ENCODE data around the gene AKR1B1. TPM values are rescaled to one million over a fixed set of nuclear protein-coding genes. Genes with fewer than 3 reads are reported as not detected.
A peak's percentile ranks its signal among the peaks of the same experiment; 100 is the strongest.

Gene AKR1B1
- total RNA-seq, 2 donors from 2014 or later, result 48.4 to 60.1 TPM

- H3K4me1 Mint-ChIP-seq, result peaks cover 3% of the 10 kb centered on the region
Observed at GRCh38 chr7:134448356-134449229, 10.3 kb downstream of the AKR1B1 start.

DNA sequence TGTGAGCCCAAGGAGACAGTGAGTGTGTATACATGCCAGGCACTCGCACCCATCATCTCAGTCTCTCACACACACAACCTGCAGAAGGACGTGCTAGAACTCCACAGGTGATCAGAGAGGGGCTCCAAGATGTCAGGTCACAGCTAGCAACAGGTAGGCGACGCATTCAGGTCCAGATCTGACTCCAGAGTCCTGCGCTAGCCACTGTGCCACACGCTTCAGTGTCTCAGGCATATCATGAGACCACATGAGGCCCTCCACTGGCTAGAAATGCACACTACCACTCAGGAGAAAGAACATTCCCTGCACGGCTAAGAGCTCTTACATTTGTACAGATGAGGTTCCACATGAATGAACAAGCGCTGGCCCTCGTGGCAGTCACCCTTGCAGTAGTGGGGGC is 11.5 kb downstream of the AKR1B1 start:
- no peaks in the 10 kb centered on the region for H3K9me3 ChIP-seq (ENCODE audit: control insufficient read depth, low read length, poor library complexity, severe bottlenecking)
- Mint-ChIP-seq H3K36me3 (ENCODE audit: low read depth) (peaks cover 19% of the 10 kb centered on the region), H3K4me1 (peaks cover 3% of the 10 kb centered on the region), H3K4me3 (no peak overlapping the region), H3K27me3 (no peaks in the 10 kb centered on the region), H3K27ac (no peak overlapping the region)
- no peak for DNase-seq
- ATAC-seq, result no peak

More at GRCh38 chr7:134448356-134449229, 10.3 kb downstream of the AKR1B1 start:
- no peak overlapping the region for H3K27ac Mint-ChIP-seq
- no peak overlapping the region for H3K4me3 Mint-ChIP-seq
- H3K27me3 Mint-ChIP-seq, result no peaks in the 10 kb centered on the region
- H3K9me3 ChIP-seq (ENCODE audit: control insufficient read depth, low read length, poor library complexity, severe bottlenecking), result no peaks in the 10 kb centered on the region
- ATAC-seq, result no peak
- peaks cover 16% of the 10 kb centered on the region for H3K36me3 Mint-ChIP-seq (ENCODE audit: low read depth)
- DNase-seq, result no peak

- DNase-seq (no peak), ATAC-seq (no peak)
- Mint-ChIP-seq H3K27me3 (no peaks in the 10 kb centered on the region), H3K27ac (no peak overlapping the region), H3K4me3 (no peak overlapping the region), H3K36me3 (ENCODE audit: low read depth) (peaks cover 19% of the 10 kb centered on the region), H3K4me1 (no peaks in the 10 kb centered on the region)
- no peaks in the 10 kb centered on the region for H3K9me3 ChIP-seq (ENCODE audit: control insufficient read depth, low read length, poor library complexity, severe bottlenecking)
Observed at GRCh38 chr7:134446923-134447322, 12.0 kb downstream of the AKR1B1 start.

DNA sequence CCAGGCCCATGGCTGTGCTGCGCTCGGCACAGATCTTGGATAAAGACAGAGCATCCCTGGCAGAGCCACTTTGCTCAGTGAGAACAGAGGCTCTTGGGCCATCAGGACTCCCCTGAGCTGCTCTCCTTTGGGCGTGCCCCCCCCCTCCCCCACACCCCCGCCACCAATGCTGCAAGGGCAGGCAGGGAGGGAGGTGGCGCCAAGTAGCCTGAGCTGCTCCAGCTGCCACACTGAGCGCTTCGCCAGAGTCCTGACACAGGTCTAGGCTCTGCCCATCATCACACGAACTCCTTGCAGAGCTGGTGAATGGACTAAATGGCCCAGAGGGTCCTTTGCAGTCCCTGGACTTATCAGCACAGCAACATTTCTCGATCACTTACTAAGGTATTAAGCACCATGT is 12.5 kb downstream of the AKR1B1 start:
- no peak overlapping the region for H3K4me3 Mint-ChIP-seq
- H3K9me3 ChIP-seq (ENCODE audit: control insufficient read depth, low read length, poor library complexity, severe bottlenecking), result no peaks in the 10 kb centered on the region
- no peaks in the 10 kb centered on the region for H3K27me3 Mint-ChIP-seq
- peaks cover 19% of the 10 kb centered on the region for H3K36me3 Mint-ChIP-seq (ENCODE audit: low read depth)
- H3K4me1 Mint-ChIP-seq, result no peaks in the 10 kb centered on the region
- no peak overlapping the region for H3K27ac Mint-ChIP-seq
- ATAC-seq, result no peak
- DNase-seq, result no peak

GRCh38 chr7:134444961-134445315 is 14.0 kb downstream of the AKR1B1 start:
- ATAC-seq, result no peak
- H3K9me3 ChIP-seq (ENCODE audit: control insufficient read depth, low read length, poor library complexity, severe bottlenecking), result no peaks in the 10 kb centered on the region
- no peak for DNase-seq
- Mint-ChIP-seq H3K4me1 (no peaks in the 10 kb centered on the region), H3K4me3 (no peak overlapping the region), H3K36me3 (ENCODE audit: low read depth) (peaks cover 19% of the 10 kb centered on the region), H3K27me3 (no peaks in the 10 kb centered on the region), H3K27ac (no peak overlapping the region)

GRCh38 chr7:134444198-134444960 is 14.5 kb downstream of the AKR1B1 start:
- Mint-ChIP-seq H3K27me3 (no peaks in the 10 kb centered on the region), H3K36me3 (ENCODE audit: low read depth) (peaks cover 19% of the 10 kb centered on the region), H3K4me1 (no peaks in the 10 kb centered on the region), H3K4me3 (no peak overlapping the region), H3K27ac (no peak overlapping the region)
- no peaks in the 10 kb centered on the region for H3K9me3 ChIP-seq (ENCODE audit: control insufficient read depth, low read length, poor library complexity, severe bottlenecking)
- no peak for ATAC-seq
- no peak for DNase-seq

DNA sequence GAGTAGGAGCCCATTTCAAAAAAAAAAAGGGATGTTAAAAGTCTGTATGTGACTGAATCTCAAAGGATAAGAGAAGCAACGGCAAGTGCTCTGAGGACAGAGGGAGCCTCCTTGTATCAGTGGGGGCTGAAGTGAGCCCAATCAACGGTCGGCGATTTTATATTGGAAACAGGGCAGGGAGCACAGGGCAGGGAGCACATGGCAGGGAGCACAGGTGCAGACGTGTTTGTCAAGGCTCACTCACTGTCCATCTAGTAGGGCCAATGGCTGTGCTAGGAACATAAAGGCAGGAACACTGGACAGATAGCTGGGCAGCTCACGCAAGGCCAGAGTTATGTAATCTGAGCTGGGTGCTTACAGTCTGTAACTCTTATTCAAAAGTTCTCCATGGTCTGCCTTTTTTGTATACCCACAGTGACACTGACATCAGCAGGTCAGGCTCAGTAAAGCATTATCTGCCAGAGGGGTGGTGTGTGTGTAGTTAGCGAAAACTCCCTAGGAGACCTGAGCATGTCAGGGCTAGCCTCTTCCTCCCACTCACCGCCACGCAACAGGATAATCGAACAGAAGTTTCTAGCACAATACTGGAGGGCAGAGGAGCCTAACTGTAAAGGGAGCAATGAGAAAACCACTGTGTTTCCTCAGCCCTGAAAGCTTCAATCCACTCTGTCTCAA is 15.4 kb downstream of the AKR1B1 start:
- Mint-ChIP-seq H3K27me3 (no peaks in the 10 kb centered on the region), H3K4me3 (no peak overlapping the region), H3K27ac (peak overlapping the region; percentile 59), H3K36me3 (ENCODE audit: low read depth) (peaks cover 13% of the 10 kb centered on the region), H3K4me1 (no peaks in the 10 kb centered on the region)
- ATAC-seq (no peak), DNase-seq (no peak)
- no peaks in the 10 kb centered on the region for H3K9me3 ChIP-seq (ENCODE audit: control insufficient read depth, low read length, poor library complexity, severe bottlenecking)

- Mint-ChIP-seq H3K27me3 (no peaks in the 10 kb centered on the region), H3K36me3 (ENCODE audit: low read depth) (peaks cover 13% of the 10 kb centered on the region), H3K4me3 (no peak overlapping the region), H3K27ac (peak overlapping the region; percentile 59), H3K4me1 (no peaks in the 10 kb centered on the region)
- H3K9me3 ChIP-seq (ENCODE audit: control insufficient read depth, low read length, poor library complexity, severe bottlenecking), result no peaks in the 10 kb centered on the region
- DNase-seq (no peak), ATAC-seq (no peak)
Observed at GRCh38 chr7:134442441-134443220, 16.3 kb downstream of the AKR1B1 start.

DNA sequence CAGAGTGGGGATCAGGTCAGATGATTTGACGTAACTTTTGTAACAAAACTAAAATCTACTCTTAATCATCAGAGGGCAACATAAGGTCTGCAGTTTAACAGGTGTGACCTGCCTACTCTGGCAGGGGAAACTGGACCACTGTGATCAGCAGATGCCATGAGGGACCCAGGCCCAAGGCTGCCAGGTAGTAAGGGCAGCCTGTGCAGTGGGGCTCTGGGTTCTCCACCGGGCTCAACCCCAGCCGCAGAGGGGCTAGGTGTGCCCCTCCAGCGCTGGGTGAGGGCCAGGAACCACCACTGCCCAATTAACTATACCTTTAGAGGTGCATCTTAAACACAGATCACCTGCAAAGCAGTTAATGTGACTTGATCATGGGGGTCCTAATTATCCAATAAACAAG is 17.6 kb downstream of the AKR1B1 start:
- no peaks in the 10 kb centered on the region for H3K9me3 ChIP-seq (ENCODE audit: control insufficient read depth, low read length, poor library complexity, severe bottlenecking)
- no peak overlapping the region for H3K27ac Mint-ChIP-seq
- ATAC-seq (no peak), DNase-seq (no peak)
- no peak overlapping the region for H3K4me3 Mint-ChIP-seq
- no peaks in the 10 kb centered on the region for H3K27me3 Mint-ChIP-seq
- no peaks in the 10 kb centered on the region for H3K4me1 Mint-ChIP-seq
- H3K36me3 Mint-ChIP-seq (ENCODE audit: low read depth), result peaks cover 13% of the 10 kb centered on the region

- no peaks in the 10 kb centered on the region for H3K9me3 ChIP-seq (ENCODE audit: control insufficient read depth, low read length, poor library complexity, severe bottlenecking)
- Mint-ChIP-seq H3K36me3 (ENCODE audit: low read depth) (peaks cover 11% of the 10 kb centered on the region), H3K4me1 (no peaks in the 10 kb centered on the region), H3K4me3 (no peak overlapping the region), H3K27ac (no peak overlapping the region), H3K27me3 (no peaks in the 10 kb centered on the region)
- DNase-seq (no peak), ATAC-seq (no peak)
Observed at GRCh38 chr7:134440476-134440875, 18.4 kb downstream of the AKR1B1 start.

DNA sequence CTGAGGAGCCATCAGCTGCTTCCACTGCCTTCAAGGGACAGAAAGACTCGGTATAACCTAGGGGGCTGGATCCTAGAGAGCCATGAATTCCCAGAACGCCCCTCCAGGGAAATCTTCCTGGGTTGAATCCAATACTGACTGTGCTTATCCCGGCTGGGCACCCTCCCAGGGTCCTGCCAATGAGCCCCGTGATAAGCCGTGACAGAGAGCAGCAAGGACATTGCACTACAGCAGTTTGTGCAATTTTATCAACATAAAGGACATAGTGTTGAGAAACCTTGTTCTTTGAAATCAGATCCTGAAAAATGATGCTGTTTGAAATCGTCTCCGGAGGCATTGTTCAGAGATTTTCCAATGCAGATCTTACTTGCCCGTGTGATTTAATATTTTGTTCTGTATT is 18.8 kb downstream of the AKR1B1 start:
- H3K4me1 Mint-ChIP-seq, result no peaks in the 10 kb centered on the region
- H3K36me3 Mint-ChIP-seq (ENCODE audit: low read depth), result peaks cover 10% of the 10 kb centered on the region
- no peak for ATAC-seq
- no peak for DNase-seq
- H3K27ac Mint-ChIP-seq, result no peak overlapping the region
- H3K9me3 ChIP-seq (ENCODE audit: control insufficient read depth, low read length, poor library complexity, severe bottlenecking), result no peaks in the 10 kb centered on the region
- H3K4me3 Mint-ChIP-seq, result no peak overlapping the region
- no peaks in the 10 kb centered on the region for H3K27me3 Mint-ChIP-seq

DNA sequence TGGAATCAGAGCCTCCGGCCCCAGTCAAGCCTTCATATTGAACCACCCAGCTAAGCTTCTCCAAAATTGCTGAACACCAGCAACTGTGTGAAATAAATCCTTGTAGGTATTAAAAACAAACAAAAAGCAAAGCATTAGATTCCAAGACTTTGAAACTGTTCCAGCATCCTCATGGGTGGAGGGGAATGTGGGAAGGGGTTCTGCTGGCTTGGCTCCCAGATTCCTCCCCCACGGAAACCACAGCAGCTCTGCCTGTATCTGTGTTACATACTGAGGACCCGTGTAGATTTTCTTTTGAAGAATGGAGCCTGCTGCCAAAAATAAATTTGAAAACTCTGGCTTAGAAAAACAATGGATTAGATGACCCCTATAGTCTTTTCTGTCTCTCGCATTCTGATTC is 20.0 kb downstream of the AKR1B1 start:
- no peak for ATAC-seq
- no peaks in the 10 kb centered on the region for H3K4me1 Mint-ChIP-seq
- H3K9me3 ChIP-seq (ENCODE audit: control insufficient read depth, low read length, poor library complexity, severe bottlenecking), result no peaks in the 10 kb centered on the region
- DNase-seq, result no peak
- H3K27ac Mint-ChIP-seq, result no peak overlapping the region
- H3K27me3 Mint-ChIP-seq, result no peaks in the 10 kb centered on the region
- peaks cover 5% of the 10 kb centered on the region for H3K36me3 Mint-ChIP-seq (ENCODE audit: low read depth)
- no peak overlapping the region for H3K4me3 Mint-ChIP-seq
